HG02678 (cell line): Measurements from ENCODE around the gene TECTB.

ENCODE experiments used
- ATAC-seq: cut with Tn5 transposase; IDR thresholded peaks from one replicate; pipeline ENCODE4 v1.9.1; 2021; ENCODE audit warnings: mild to moderate bottlenecking, moderate library complexity; ENCODE audit not compliant: unreplicated experiment

The TECTB gene

GRCh38 chr10:112344261-112344660 is 61.1 kb downstream of the TECTB start:
- ATAC-seq = no peak

- ATAC-seq = no peak
Observed at GRCh38 chr10:112345202-112345601, 62.0 kb downstream of the TECTB start.

- no peak for ATAC-seq
Observed at GRCh38 chr10:112345743-112346142, 62.5 kb downstream of the TECTB start.

GRCh38 chr10:112346774-112347173 is 63.6 kb downstream of the TECTB start:
- no peak for ATAC-seq

GRCh38 chr10:112347709-112348671 is 64.8 kb downstream of the TECTB start:
- ATAC-seq = no peak

- no peak for ATAC-seq
Observed at GRCh38 chr10:112348759-112349158, 65.6 kb downstream of the TECTB start.

GRCh38 chr10:112349521-112350085 is 66.4 kb downstream of the TECTB start:
- ATAC-seq = no peak

DNA sequence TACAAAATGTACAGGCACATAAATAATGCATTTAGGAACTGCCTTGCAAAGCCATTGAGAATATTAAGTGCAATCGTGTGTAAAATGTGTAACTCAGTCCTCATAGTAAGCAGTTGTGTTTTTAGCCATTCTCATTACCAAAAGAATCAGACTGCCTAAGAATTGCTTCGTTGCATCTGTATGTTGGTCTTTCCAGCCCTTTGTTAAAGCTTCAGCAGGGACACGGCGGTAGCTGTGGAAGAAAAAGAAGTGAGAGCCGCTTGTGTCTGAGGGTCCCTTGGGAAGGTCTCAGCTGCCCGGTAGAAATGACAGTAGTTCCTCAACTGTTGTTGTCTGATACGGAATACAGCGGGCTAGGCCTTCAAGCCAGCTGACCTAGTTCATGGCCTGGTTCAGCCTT is 67.9 kb downstream of the TECTB start:
- ATAC-seq = no peak

DNA sequence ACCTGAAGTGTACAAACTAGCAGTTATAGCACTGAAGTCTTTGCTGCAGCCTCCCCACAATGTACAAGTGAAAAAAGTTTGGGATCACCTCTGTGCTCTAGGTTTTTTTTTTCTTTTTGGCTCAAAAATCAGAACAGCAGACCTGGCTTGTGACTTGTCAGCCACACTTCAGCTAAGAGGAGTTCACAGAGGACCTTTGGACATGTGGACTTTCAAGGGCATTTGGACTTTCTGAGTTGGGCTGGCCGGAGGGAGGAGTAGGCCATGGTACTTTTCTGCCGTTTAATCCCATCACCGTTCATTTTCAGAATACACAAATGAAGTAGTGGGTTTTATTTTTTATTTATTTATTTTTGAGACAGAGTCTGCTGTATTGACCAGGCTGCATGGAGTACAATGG is 68.8 kb downstream of the TECTB start:
- ATAC-seq = no peak

GRCh38 chr10:112353046-112353445 is 69.8 kb downstream of the TECTB start:
- no peak for ATAC-seq
